ENCODE measurements around the gene RALGAPB.

DNA sequence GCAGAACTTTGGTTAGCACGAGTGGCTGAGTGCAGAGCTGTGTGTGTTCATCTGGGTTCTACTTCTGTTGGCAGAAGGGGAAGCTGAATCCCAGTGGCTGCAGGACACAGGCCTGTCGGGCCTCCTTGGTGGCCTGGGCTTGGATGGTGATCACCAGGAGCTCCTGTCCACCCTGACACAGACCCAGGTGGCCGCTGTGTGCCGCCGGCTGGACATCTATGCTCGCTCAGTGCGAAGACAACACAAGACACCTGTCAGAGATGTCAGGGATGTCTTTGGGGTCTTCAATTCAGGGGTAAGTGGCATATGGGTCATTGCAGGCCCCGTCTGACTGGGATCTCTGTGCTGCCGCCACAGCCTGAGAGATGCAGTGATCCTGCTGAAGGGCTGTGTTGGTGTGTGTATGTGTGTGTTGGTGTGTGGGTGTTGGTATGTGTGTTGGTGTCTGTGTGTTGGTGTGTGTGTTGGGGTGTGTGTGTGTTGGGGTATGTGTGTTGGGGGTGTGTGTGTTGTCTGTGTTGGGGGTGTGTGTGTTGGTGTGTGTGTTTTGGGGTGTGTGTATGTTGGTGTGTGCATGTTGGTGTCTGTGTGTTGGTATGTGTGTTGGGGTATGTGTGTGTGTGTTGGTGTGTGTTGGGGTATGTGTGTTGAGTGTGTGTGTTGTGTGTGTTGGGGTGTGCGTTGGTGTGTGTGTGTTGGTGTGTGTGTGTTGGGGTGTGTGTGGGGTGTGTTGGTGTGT is 154.4 kb downstream of the RALGAPB start:
- TF ChIP-seq GATA2 (IDR thresholded peaks at IDR 0.05; ENCODE audit: low read depth, low read length) (no peak), GATA3 (IDR thresholded peaks at IDR 0.05; ENCODE audit: low read depth, low read length) (no peak)
